Stimulated activated CD8-positive, alpha-beta memory T cell treated with anti-CD3 and anti-CD28 coated beads, Interleukin-12 subunit alpha, Interleukin-12 subunit beta, amount 100 ng/mL, for 24 hours (primary cell): ENCODE results near the gene GIGYF2.

Experiments
- DNase-seq: peaks from one replicate; pipeline ENCODE4 v3.0.0-alpha.2; 2020; ENCODE audit errors: extremely low read depth

Gene GIGYF2

GRCh38 chr2:232861353-232861752 is 164.2 kb downstream of the GIGYF2 start:
- no peak for DNase-seq

GRCh38 chr2:232863996-232864395 is 166.9 kb downstream of the GIGYF2 start:
- DNase-seq = no peak

GRCh38 chr2:232865165-232865564 is 168.0 kb downstream of the GIGYF2 start:
- no peak for DNase-seq

- DNase-seq = no peak
Observed at GRCh38 chr2:232866104-232866503, 169.0 kb downstream of the GIGYF2 start.

GRCh38 chr2:232869138-232870017 is 172.2 kb downstream of the GIGYF2 start:
- no peak for DNase-seq

- no peak for DNase-seq
Observed at GRCh38 chr2:232870018-232870765, 173.1 kb downstream of the GIGYF2 start, which contains the start of gene SNORC. TSS of gene SNORC (plus strand) at chr2:232870264. CDS start at chr2:232870342, 78 bp downstream.

GRCh38 chr2:232870766-232871371 is 173.7 kb downstream of the GIGYF2 start:
- DNase-seq = no peak

- no peak for DNase-seq
Observed at GRCh38 chr2:232871418-232871834, 174.3 kb downstream of the GIGYF2 start.

GRCh38 chr2:232871835-232872736 is 175.0 kb downstream of the GIGYF2 start:
- no peak for DNase-seq

- no peak for DNase-seq
Observed at GRCh38 chr2:232872826-232873225, 175.7 kb downstream of the GIGYF2 start.

- no peak for DNase-seq
Observed at GRCh38 chr2:232873292-232873908, 176.3 kb downstream of the GIGYF2 start.

- no peak for DNase-seq
Observed at GRCh38 chr2:232873909-232874641, 176.9 kb downstream of the GIGYF2 start.

- no peak for DNase-seq
Observed at GRCh38 chr2:232874677-232875223, 177.6 kb downstream of the GIGYF2 start.

- DNase-seq = no peak
Observed at GRCh38 chr2:232875256-232876121, 178.4 kb downstream of the GIGYF2 start.

- DNase-seq = no peak
Observed at GRCh38 chr2:232876161-232876977, 179.2 kb downstream of the GIGYF2 start.

- DNase-seq = no peak
Observed at GRCh38 chr2:232876978-232877441, 179.9 kb downstream of the GIGYF2 start.

GRCh38 chr2:232877940-232878511 is 180.9 kb downstream of the GIGYF2 start:
- DNase-seq = no peak
